Small intestine (tissue), 16 donors: ENCODE results near the gene CGN. TPM values are rescaled to one million over a fixed set of nuclear protein-coding genes. Genes with fewer than 3 reads are reported as not detected.

ENCODE experiments used
- DNase-seq, 2 donors: peaks; one replicate each; pipeline versions ENCODE4 v3.0.0 to v3.0.0-alpha.2; 2013
- FAIRE-seq: peaks from 2 replicates; lab custom pipeline; 2012; peaks lifted over from hg19 to GRCh38; lab: Jason Lieb, UNC
- H3K27ac ChIP-seq, 3 donors: one replicate each; pipeline ENCODE4 v1.5.1; 2013; ENCODE audit warnings: low read length in 2 of 3, mild to moderate bottlenecking in 2 of 3, control low read depth in 1 of 3, inconsistent platforms in 1 of 3, low read depth in 1 of 3, moderate library complexity in 1 of 3
- H3K27me3 ChIP-seq, 3 donors: one replicate each; pipeline ENCODE4 v1.6.1; 2013; ENCODE audit warnings: low read length in 3 of 3, inconsistent platforms in 1 of 3; ENCODE audit not compliant: control insufficient read depth in 3 of 3, insufficient read depth in 3 of 3
- H3K36me3 ChIP-seq, 3 donors: one replicate each; pipeline ENCODE4 v1.6.1; 2013; ENCODE audit warnings: low read length in 3 of 3, inconsistent platforms in 1 of 3, low read depth in 1 of 3, mild to moderate bottlenecking in 1 of 3, moderate library complexity in 1 of 3; ENCODE audit not compliant: control insufficient read depth in 3 of 3, insufficient read depth in 2 of 3
- H3K4me1 ChIP-seq, 3 donors: one replicate each; pipeline ENCODE4 v1.6.1; 2013; ENCODE audit warnings: low read length in 2 of 3, inconsistent platforms in 1 of 3, low read depth in 1 of 3, mild to moderate bottlenecking in 1 of 3, moderate library complexity in 1 of 3; ENCODE audit not compliant: control insufficient read depth in 3 of 3, insufficient read depth in 2 of 3
- H3K4me3 ChIP-seq, 3 donors: one replicate each; pipeline ENCODE4 v1.5.1; 2013; ENCODE audit warnings: low read length in 3 of 3, control low read depth in 1 of 3, inconsistent platforms in 1 of 3, low read depth in 1 of 3, mild to moderate bottlenecking in 1 of 3, moderate library complexity in 1 of 3
- H3K9me3 ChIP-seq, 2 donors: one replicate each; pipeline ENCODE4 v1.6.1; 2013; ENCODE audit warnings: low read depth in 1 of 2, low read length in 1 of 2; ENCODE audit not compliant: control insufficient read depth in 2 of 2, insufficient read depth in 1 of 2
- WGBS, 3 donors: extraction: QIAGEN DNeasy Blood & Tissue Kit; methylation state at CpG; one replicate each; pipeline ENCODE4 v1.1.7; 2013; 5-methylcytosine and 5-hydroxymethylcytosine counted together
- long read RNA-seq, 10 donors: transcript quantifications; one replicate each; lab custom pipeline, GENCODE V29; 2026
- polyA plus RNA-seq, 4 donors: library from polyadenylated mRNA; stranded (reverse) in 3 of 4; unstranded in 1 of 4; fragments of 200-250 nt in 3 of 4; fragments of 120-200 nt in 1 of 4; gene quantifications; one replicate each; pipeline versions ENCODE4 v1.2.1 to v1.2.3, GENCODE V29; 2013
- donor health status: healthy with polysubstance abuse.
- donor health status: control.
- donor health status: control.
- donor health status: Bipolar disorder and iron deficiency.
- donor health status: healthy.

CGN gene
- 100 to 1,000 TPM in 3 of 4 donors, 10 to 100 TPM in 1; 33.5 to 286 (median 211) TPM for polyA plus RNA-seq
- long read RNA-seq, donor 1 = 0 reads
- long read RNA-seq, donor 2, full-length matches to known transcripts = 2 of 2 reads
- long read RNA-seq, donor 2, partial matches to known transcripts = 0 of 2 reads
- long read RNA-seq, donor 2, other reads (novel, unspliced or antisense) = 0 of 2 reads
- long read RNA-seq, donor 3, transcript CGN-206 (6 exons, 2,956 nt) = major isoform, 6 of 28 reads
- long read RNA-seq, donor 3, partial matches to known transcripts = 16 of 28 reads
- long read RNA-seq, donor 3, other reads (novel, unspliced or antisense) = 0 of 28 reads
- long read RNA-seq, donor 4 = 0 reads
- long read RNA-seq, donor 5, full-length matches to known transcripts = 4 of 18 reads
- long read RNA-seq, donor 5, partial matches to known transcripts = 14 of 18 reads
- long read RNA-seq, donor 5, other reads (novel, unspliced or antisense) = 0 of 18 reads
- long read RNA-seq, donor 6, full-length matches to known transcripts = 4 of 9 reads
- long read RNA-seq, donor 6, partial matches to known transcripts = 5 of 9 reads
- long read RNA-seq, donor 6, other reads (novel, unspliced or antisense) = 0 of 9 reads
- long read RNA-seq, donor 7 = 0 reads
- long read RNA-seq, donor 8 = 0 reads
- long read RNA-seq, donor 9, partial matches to known transcripts = 6 of 6 reads
- long read RNA-seq, donor 9, other reads (novel, unspliced or antisense) = 0 of 6 reads
- long read RNA-seq, donor 10, full-length matches to known transcripts = 10 of 57 reads
- long read RNA-seq, donor 10, partial matches to known transcripts = 47 of 57 reads
- long read RNA-seq, donor 10, other reads (novel, unspliced or antisense) = 0 of 57 reads

- H3K9me3 ChIP-seq = peaks cover 0 to 2% of the 10 kb centered on the region in 2 donors
- peak within 1 kb of the TSS; percentile 94 for H3K27ac ChIP-seq
- FAIRE-seq = no peak
- H3K4me3 ChIP-seq = peak within 1 kb of the TSS; percentile 60 to 80 (median 79)
- peak; percentile 94 to 95 for DNase-seq
- H3K4me1 ChIP-seq = peaks cover 0 to 41% (median 0%) of the 10 kb centered on the region in 3 donors
- WGBS, 3 donors = 0 to 1% (median 1%) methylated on average over 51 to 68 of the region's 68 CpGs
- no peaks in the 10 kb centered on the region for H3K27me3 ChIP-seq
- peaks cover 0 to 12% (median 0%) of the 10 kb centered on the region in 3 donors for H3K36me3 ChIP-seq
These were observed at the start of gene CGN for GRCh38 chr1:151510957-151511635. TSS of gene CGN (plus strand) at chr1:151511387. CDS start at chr1:151518520, 7,133 bp downstream.

GRCh38 chr1:151461694-151462093 lies 49.5 kb upstream of the CGN start:
- no peaks in the 10 kb centered on the region for H3K9me3 ChIP-seq
- no peaks in the 10 kb centered on the region for H3K36me3 ChIP-seq
- H3K4me3 ChIP-seq = no peak overlapping the region
- peaks cover 3 to 12% (median 6%) of the 10 kb centered on the region in 3 donors for H3K4me1 ChIP-seq
- no peak overlapping the region for H3K27ac ChIP-seq
- FAIRE-seq = no peak
- 73 to 79% (median 77%) methylated on average over 5 of the region's 5 CpGs for WGBS, 3 donors
- no peaks in the 10 kb centered on the region for H3K27me3 ChIP-seq
- no peak for DNase-seq

- no peak overlapping the region for H3K4me3 ChIP-seq
- no peaks in the 10 kb centered on the region for H3K36me3 ChIP-seq
- H3K4me1 ChIP-seq = no peaks in the 10 kb centered on the region
- DNase-seq (no peak), FAIRE-seq (no peak)
- no peaks in the 10 kb centered on the region for H3K27me3 ChIP-seq
- WGBS, 3 donors = 29 to 60% (median 34%) methylated on average over 1 of the region's 1 CpG
- H3K9me3 ChIP-seq = no peaks in the 10 kb centered on the region
- no peak overlapping the region for H3K27ac ChIP-seq
These were observed 46.2 kb upstream of the CGN start for GRCh38 chr1:151465026-151465425.

- Histone ChIP-seq H3K36me3 (no peaks in the 10 kb centered on the region), H3K4me1 (peaks cover 0 to 3% (median 0%) of the 10 kb centered on the region in 3 donors), H3K4me3 (peak overlapping the region; percentile 55 to 58 (median 57)), H3K9me3 (no peaks in the 10 kb centered on the region), H3K27me3 (no peaks in the 10 kb centered on the region), H3K27ac (peak overlapping the region; percentile 28 to 87 (median 54))
- DNase-seq (peak; percentile 52 to 84), FAIRE-seq (no peak)
- 1 to 4% (median 3%) methylated on average over 36 of the region's 36 CpGs for WGBS, 3 donors
These were observed 38.1 kb upstream of the CGN start for GRCh38 chr1:151472856-151473731.

GRCh38 chr1:151474745-151475144 lies 36.4 kb upstream of the CGN start:
- H3K4me3 ChIP-seq = no peak overlapping the region
- H3K27me3 ChIP-seq = no peaks in the 10 kb centered on the region
- H3K9me3 ChIP-seq = no peaks in the 10 kb centered on the region
- no peaks in the 10 kb centered on the region for H3K36me3 ChIP-seq
- 88 to 93% (median 88%) methylated on average over 3 of the region's 3 CpGs for WGBS, 3 donors
- FAIRE-seq = no peak
- peaks cover 0 to 3% (median 0%) of the 10 kb centered on the region in 3 donors for H3K4me1 ChIP-seq
- H3K27ac ChIP-seq = no peak overlapping the region
- DNase-seq = no peak

GRCh38 chr1:151475175-151475574 lies 36.0 kb upstream of the CGN start:
- H3K9me3 ChIP-seq = no peaks in the 10 kb centered on the region
- H3K4me1 ChIP-seq = peaks cover 0 to 3% (median 0%) of the 10 kb centered on the region in 3 donors
- H3K4me3 ChIP-seq = no peak overlapping the region
- DNase-seq (no peak), FAIRE-seq (no peak)
- no peaks in the 10 kb centered on the region for H3K27me3 ChIP-seq
- WGBS, 3 donors = 79 to 88% (median 88%) methylated on average over 1 of the region's 1 CpG
- H3K27ac ChIP-seq = no peak overlapping the region
- no peaks in the 10 kb centered on the region for H3K36me3 ChIP-seq

GRCh38 chr1:151476083-151476482 lies 35.1 kb upstream of the CGN start:
- H3K4me1 ChIP-seq = peaks cover 0 to 3% (median 0%) of the 10 kb centered on the region in 3 donors
- no peak overlapping the region for H3K27ac ChIP-seq
- H3K36me3 ChIP-seq = no peaks in the 10 kb centered on the region
- H3K4me3 ChIP-seq = no peak overlapping the region
- H3K27me3 ChIP-seq = no peaks in the 10 kb centered on the region
- no peaks in the 10 kb centered on the region for H3K9me3 ChIP-seq
- WGBS, 3 donors = 85 to 86% (median 86%) methylated on average over 6 of the region's 6 CpGs
- FAIRE-seq = no peak
- DNase-seq = no peak
